HepG2 (cell line): ENCODE measurements around the gene RCC1. TPM values are rescaled to one million over a fixed set of nuclear protein-coding genes. Genes with fewer than 3 reads are reported as not detected.

ENCODE experiments used
- ATAC-seq: fragments of 200-7000 bp; cut with Tn5 transposase; 3 replicates; pipeline ENCODE4 v1.9.1; 2020; ENCODE audit warnings: mild to moderate bottlenecking, moderate library complexity
- BruUV-seq: library from RNA; stranded (reverse); fragments of 400-500 nt; replicated peaks from 2 replicates; lab custom pipeline; 2021; lab: Mats Ljungman, UMichigan
- CTCF ChIA-PET: fragments of 300-600 bp; formaldehyde crosslinking; extraction: SDS; loops from one replicate; lab custom pipeline; 2021; ENCODE audit warnings: low total read pairs, inconsistent platforms, low intra/inter-chr PET ratio; lab: Yijun Ruan, JAX
- POLR2A ChIA-PET: fragments of 350-600 bp; sonication (Branson Sonifier 250); formaldehyde crosslinking; loops from one replicate; lab custom pipeline; 2020; ENCODE audit warnings: antibody characterized with exemption, inconsistent platforms; lab: Yijun Ruan, JAX
- DNase-seq: peaks from one replicate; pipeline ENCODE4 v3.0.0-alpha.2; 2015; ENCODE audit warnings: low spot score
- FAIRE-seq: peaks from 3 replicates; lab custom pipeline; 2011; peaks lifted over from hg19 to GRCh38; lab: Jason Lieb, UNC
- H2AFZ ChIP-seq: one replicate; pipeline ENCODE4 v1.6.1; 2011; ENCODE audit warnings: low read length, inconsistent platforms
- H3K27ac ChIP-seq: fragments of 300-600 bp; 3 replicates; pipeline ENCODE4 v1.8.0; 2011; ENCODE audit warnings: mixed run types, mild to moderate bottlenecking, mixed read lengths, low read length, inconsistent platforms; ENCODE audit not compliant: insufficient read depth; ENCODE audit errors: extremely low read length
- H3K27me3 ChIP-seq, 2 experiments: fragments of 200-600 bp in 1 of 2; 2 replicates in 1 of 2; 3 replicates in 1 of 2; pipeline versions ENCODE4 v1.6.0 to v1.8.0; 2011; ENCODE audit warnings: low read length in 2 of 2, mild to moderate bottlenecking in 2 of 2, moderate library complexity in 2 of 2, inconsistent platforms in 1 of 2; ENCODE audit not compliant: insufficient read depth in 2 of 2, control insufficient read depth in 1 of 2
- H3K36me3 ChIP-seq, 2 experiments: fragments of 200-600 bp in 1 of 2; replicated peaks in 1 of 2; 2 replicates in 1 of 2; 3 replicates in 1 of 2; pipeline versions ENCODE4 v1.5.1 to v1.8.0; 2011; ENCODE audit warnings: low read length in 2 of 2, inconsistent platforms in 1 of 2; ENCODE audit not compliant: insufficient read depth in 2 of 2, control insufficient read depth in 1 of 2
- H3K4me1 ChIP-seq: 2 replicates; pipeline ENCODE4 v1.5.1; 2012; ENCODE audit warnings: low read length, inconsistent platforms; ENCODE audit not compliant: insufficient read depth
- H3K4me2 ChIP-seq: 2 replicates; pipeline ENCODE4 v1.6.0; 2011; ENCODE audit warnings: low read depth, low read length, inconsistent platforms
- H3K4me3 ChIP-seq, 3 experiments: fragments of 200-600 bp in 1 of 3; sonication (generic), shearing (Covaris generic) in 1 of 3; replicated peaks in 1 of 3; 2 replicates each; pipeline ENCODE4 v1.5.1; 2011 to 2016; ENCODE audit warnings: low read length in 3 of 3, inconsistent platforms in 2 of 3, low read depth in 2 of 3, mild to moderate bottlenecking in 2 of 3, control low read depth in 1 of 3, mixed read lengths in 1 of 3; ENCODE audit not compliant: insufficient read depth in 1 of 3
- H3K79me2 ChIP-seq: one replicate; pipeline ENCODE4 v1.6.1; 2011; ENCODE audit warnings: low read length, inconsistent platforms; ENCODE audit not compliant: insufficient read depth
- H3K9ac ChIP-seq: 2 replicates; pipeline ENCODE4 v1.6.0; 2011; ENCODE audit warnings: mild to moderate bottlenecking, low read depth, low read length, inconsistent platforms; ENCODE audit not compliant: insufficient read depth
- H3K9me3 ChIP-seq: 2 replicates; pipeline ENCODE4 v1.5.1; 2012; ENCODE audit warnings: mild to moderate bottlenecking, low read length
- H4K20me1 ChIP-seq: 2 replicates; pipeline ENCODE4 v1.6.0; 2011; ENCODE audit warnings: inconsistent platforms, mild to moderate bottlenecking, low read length, moderate library complexity; ENCODE audit not compliant: insufficient read depth
- ADNP ChIP-seq: sonication (generic); formaldehyde crosslinking; IDR thresholded peaks from 2 replicates; pipeline ENCODE4 v1.4.0; 2020; ENCODE audit warnings: missing genetic modification reagents
- CREB1 ChIP-seq, 2 experiments: fragments of 450-650 bp in 1 of 2; IDR thresholded peaks; 2 replicates each; pipeline ENCODE4 v1.6.1; 2016 to 2017; ENCODE audit warnings: control low read depth in 1 of 2, mild to moderate bottlenecking in 1 of 2, missing compliant biosample characterization in 1 of 2, missing genetic modification characterization in 1 of 2
- EZH2 ChIP-seq: conservative IDR thresholded peaks from 2 replicates; pipeline ENCODE4 v1.6.1; 2012; ENCODE audit warnings: mild to moderate bottlenecking, low read depth, low read length, moderate library complexity
- HMGXB4 ChIP-seq, 2 experiments: sonication (generic) in 1 of 2; formaldehyde crosslinking in 1 of 2; IDR thresholded peaks; 2 replicates each; pipeline versions ENCODE4 v1.4.0 to v1.6.1; 2018 to 2020; ENCODE audit warnings: missing genetic modification reagents in 2 of 2, borderline replicate concordance in 1 of 2, low read depth in 1 of 2, mild to moderate bottlenecking in 1 of 2, missing biosample characterization in 1 of 2
- RARG ChIP-seq: sonication (generic); formaldehyde crosslinking; IDR thresholded peaks from 2 replicates; pipeline ENCODE4 v1.4.0; 2020; ENCODE audit warnings: low read depth, mild to moderate bottlenecking, missing genetic modification reagents
- SRSF4 ChIP-seq: fragments of 200-400 bp; formaldehyde crosslinking; IDR thresholded peaks from one replicate; pipeline ENCODE4 v1.6.1; 2018; ENCODE audit warnings: mild to moderate bottlenecking, low read depth, low read length, moderate library complexity; ENCODE audit not compliant: poor library complexity, severe bottlenecking
- SRY ChIP-seq: sonication (generic); formaldehyde crosslinking; IDR thresholded peaks from 2 replicates; pipeline ENCODE4 v1.8.0; 2022; ENCODE audit warnings: mild to moderate bottlenecking, missing genetic modification reagents
- SSRP1 ChIP-seq: IDR thresholded peaks from 2 replicates; pipeline ENCODE4 v1.6.1; 2016; ENCODE audit warnings: control low read depth
- YEATS2 ChIP-seq: sonication (generic); formaldehyde crosslinking; IDR thresholded peaks from 2 replicates; pipeline ENCODE4 v1.4.0; 2020; ENCODE audit warnings: missing genetic modification reagents, borderline replicate concordance
- ZBTB20 ChIP-seq: sonication (generic); formaldehyde crosslinking; IDR thresholded peaks from 2 replicates; pipeline ENCODE4 v1.8.1; 2023; ENCODE audit warnings: missing genetic modification reagents, low read depth, mild to moderate bottlenecking, borderline replicate concordance
- ZNF317 ChIP-seq: sonication (generic); formaldehyde crosslinking; IDR thresholded peaks from 2 replicates; pipeline ENCODE4 v1.5.0; 2020; ENCODE audit warnings: mild to moderate bottlenecking, missing genetic modification reagents
- ZNF589 ChIP-seq: sonication (generic); formaldehyde crosslinking; conservative IDR thresholded peaks from 2 replicates; pipeline ENCODE4 v1.8.0; 2022; ENCODE audit warnings: mild to moderate bottlenecking, moderate library complexity, missing genetic modification reagents
- ZNF597 ChIP-seq: sonication (generic); formaldehyde crosslinking; IDR thresholded peaks from 2 replicates; pipeline ENCODE4 v1.5.0; 2020; ENCODE audit warnings: missing genetic modification reagents
- ZNF724P ChIP-seq: sonication (generic); formaldehyde crosslinking; IDR thresholded peaks from 2 replicates; pipeline ENCODE4 v1.8.0; 2022; ENCODE audit warnings: missing genetic modification reagents, borderline replicate concordance
- WGBS: methylation state at CpG from one replicate; pipeline ENCODE4 v1.1.6; 2017; ENCODE audit warnings: low lambda C conversion rate; 5-methylcytosine and 5-hydroxymethylcytosine counted together
- in situ Hi-C: cut with HindIII; loops from 2 replicates; pipeline ENCODE4 v1.10.0; 2017; ENCODE audit warnings: low pct_unique_long_range_greater_than_20kb; ENCODE audit not compliant: extremely low pct_ligation_motif_present
- intact Hi-C: fragments of 100-400 bp; cut with micrococcal nuclease; formaldehyde crosslinking; loops from one replicate; pipeline ENCODE4 v1.10.0; 2022; ENCODE audit not compliant: unreplicated experiment
- polyA plus RNA-seq, 8 experiments: library from polyadenylated mRNA; depleted of rRNA in 3 of 8; stranded (reverse) in 7 of 8; unstranded in 1 of 8; fragments of >200 nt; fragmentation: Illumina TruSeq in 4 of 8; extraction: Trizol in 4 of 8; gene quantifications; 2 replicates each; pipeline versions ENCODE4 v1.2.1 to v1.2.3, GENCODE V29; 2011 to 2016; ENCODE audit warnings: low read depth in 4 of 8, missing spikeins in 1 of 8, mixed read lengths in 1 of 8; ENCODE audit not compliant: insufficient read depth in 1 of 8
- total RNA-seq, 5 experiments: library from RNA; depleted of rRNA; stranded (reverse); fragments of >200 nt; fragmentation: Illumina TruSeq; extraction: Trizol; gene quantifications; 2 replicates each; pipeline ENCODE4 v1.2.3, GENCODE V29; 2016; ENCODE audit warnings: low read depth in 1 of 5

RCC1 gene
- total and polyA plus RNA-seq, 2 of the 13 experiments (the other 11 are each of a cell fraction or from before 2014, with no cell fraction given): 47.2 to 80.8 TPM

DNA sequence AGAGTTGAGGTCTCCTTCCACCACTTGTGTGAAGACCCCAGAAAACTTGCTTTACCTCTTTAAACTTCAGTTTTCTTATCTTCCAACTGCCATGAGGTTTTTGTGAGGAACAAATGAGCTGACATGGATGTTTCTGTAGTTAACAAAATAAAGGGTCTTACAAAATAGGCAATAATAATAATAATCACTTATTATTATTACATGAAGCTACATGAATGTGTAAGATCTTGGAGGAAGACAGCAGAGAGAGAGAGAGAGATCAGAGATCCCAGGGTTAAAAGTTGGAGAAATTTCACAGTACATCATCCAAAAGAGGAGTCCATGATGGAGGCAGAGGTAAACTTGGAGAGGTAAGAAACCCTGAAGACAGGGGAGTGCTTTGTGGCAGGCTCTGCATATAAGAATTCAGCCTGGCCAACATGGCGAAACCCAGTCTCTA lies 10.7 kb downstream of the RCC1 start:
- ChIA-PET CTCF (no interaction called here), POLR2A (interaction anchor here (1.0 to 1.3 kb wide), 3 partner anchors 11 to 86 kb away, joined by 3 read pairs; partner anchors contain the start of gene RCC1)
- no peak overlapping the region for H3K4me2 ChIP-seq
- ATAC-seq: peak; percentile 0; the same call in 1 of the 3 replicates
- TF ChIP-seq RARG (CRISPR knock-in tag) (0 out of 2 replicates have a peak, but pooled peaks have one; percentile 34), ZNF317 (CRISPR knock-in tag) (no peak)
- no peaks in the 10 kb centered on the region for H3K27me3 ChIP-seq
- intact Hi-C loops (loop anchor here (5.0 to 10.0 kb wide), 2 partner anchors 136 to 358 kb away; no protein-coding TSS in a partner anchor), in situ Hi-C loops (loop anchor here (5.0 kb wide), 1 partner anchor 86 kb away; no protein-coding TSS in a partner anchor)
- H3K4me3 ChIP-seq: no peak overlapping the region
- peak overlapping the region; percentile 91 for H3K27ac ChIP-seq
- 0 out of 5 replicates have a peak, but pooled peaks cover 0 to 9% of the 10 kb centered on the region in 2 experiments for H3K36me3 ChIP-seq
- no peak for DNase-seq
- H3K9ac ChIP-seq: no peak overlapping the region
- H4K20me1 ChIP-seq: peaks cover 45% of the 10 kb centered on the region
- H2AFZ ChIP-seq: no peak overlapping the region
- BruUV-seq: no TSS peak
- H3K9me3 ChIP-seq: no peaks in the 10 kb centered on the region
- 100% methylated on average over 1 of the region's 1 CpG for WGBS
- peaks cover 45% of the 10 kb centered on the region for H3K4me1 ChIP-seq
- peaks cover 26% of the 10 kb centered on the region for H3K79me2 ChIP-seq
- FAIRE-seq: no peak

GRCh38 chr1:28517649-28517999 lies 11.8 kb downstream of the RCC1 start:
- Histone ChIP-seq H3K9me3 (no peaks in the 10 kb centered on the region), H3K36me3 (peaks cover 0 to 5% of the 10 kb centered on the region in 2 experiments; a peak in 1 of 5 replicates), H3K27me3 (no peaks in the 10 kb centered on the region), H3K9ac (peak overlapping the region; percentile 90; the same call in 1 of the 2 replicates), H3K79me2 (peaks cover 36% of the 10 kb centered on the region), H3K4me3 (peak overlapping the region; percentile 66 to 85 (median 75); a peak in 5 of 6 replicates), H3K4me2 (peak overlapping the region; percentile 97), H4K20me1 (peaks cover 34% of the 10 kb centered on the region), H3K4me1 (peaks cover 34% of the 10 kb centered on the region), H2AFZ (no peak overlapping the region), H3K27ac (peak overlapping the region; percentile 91)
- ATAC-seq (peak; percentile 16), DNase-seq (no peak), FAIRE-seq (no peak)
- intact Hi-C loops (loop anchor here (5.0 to 10.0 kb wide), 2 partner anchors 135 to 357 kb away; no protein-coding TSS in a partner anchor), in situ Hi-C loops (loop anchor here (5.0 kb wide), 1 partner anchor 85 kb away; no protein-coding TSS in a partner anchor)
- ChIA-PET CTCF (interaction anchor here (1.7 kb wide), 2 partner anchors 83 to 86 kb away, joined by 7 to 27 read pairs; no protein-coding TSS in a partner anchor), POLR2A (interaction anchor here (0.9 to 2.0 kb wide), 4 partner anchors 36 to 85 kb away, joined by 3 to 7 read pairs (median 6); partner anchors contain the start of gene TRNAU1AP)
- WGBS: 33% methylated on average over 7 of the region's 7 CpGs
- no TSS peak for BruUV-seq
- TF ChIP-seq ZBTB20 (CRISPR knock-in tag) (no peak), CREB1 (IDR thresholded peaks at IDR 0.05) (no peak), CREB1 (CRISPR knock-in tag; IDR thresholded peaks at IDR 0.05) (no peak), ZNF597 (no peak), YEATS2 (CRISPR knock-in tag) (peak; percentile 8; the same call in 1 of the 2 replicates), SSRP1 (no peak), ZNF589 (CRISPR knock-in tag) (no peak), EZH2 (no peak), ZNF724P (CRISPR knock-in tag) (0 out of 2 replicates have a peak, but pooled peaks have one; percentile 8), SRY (no peak), ADNP (CRISPR knock-in tag) (no peak), SRSF4 (no peak), HMGXB4 (CRISPR knock-in tag; IDR thresholded peaks at IDR 0.05; ENCODE audit: borderline replicate concordance in 1 of 2, low read depth in 1 of 2) (no peak)
